Smooth muscle cell of trachea (primary cell): ENCODE results near the gene BOLA2B. TPM values are rescaled to one million over a fixed set of nuclear protein-coding genes. Genes with fewer than 3 reads are reported as not detected.

ENCODE experiments used
- total RNA-seq: library from RNA; depleted of rRNA; stranded (reverse); fragments of >200 nt; gene quantifications from 2 replicates; pipeline ENCODE4 v1.2.1, GENCODE V29; 2014

The BOLA2B gene
- total RNA-seq = 14.9 and 139 TPM in 2 replicates

GRCh38 chr16:30193615-30194014, at the start of gene BOLA2B, which contains the start of gene SLX1A:
TSS of gene BOLA2B (minus strand) at chr16:30193666. CDS start at chr16:30193595, 71 bp downstream.
TSS of gene SLX1A (plus strand) at chr16:30193875. CDS start at chr16:30194085, 210 bp downstream.

GRCh38 chr16:30199049-30199448, 5.6 kb upstream of the BOLA2B start, which contains the start of gene SULT1A3:
TSS of gene SULT1A3 (plus strand) at chr16:30199255. CDS start at chr16:30200729, 1,474 bp downstream.

GRCh38 chr16:30183233-30184095, 10.0 kb downstream of the BOLA2B start, which contains the start of gene CORO1A:
TSS of gene CORO1A (plus strand) at chr16:30183602. CDS start at chr16:30185210, 1,608 bp downstream.

Other genes with a start within 250 kb of the BOLA2B start
- 76.5 and 105 TPM in 2 replicates for gene TMEM219, start 231.6 kb downstream of the BOLA2B start, total RNA-seq
- gene TAOK2, start 219.8 kb downstream of the BOLA2B start, total RNA-seq = 59.2 and 87.8 TPM in 2 replicates
- gene HIRIP3, start 198.0 kb downstream of the BOLA2B start, total RNA-seq = 5.8 and 11.8 TPM in 2 replicates
- gene INO80E, start 197.4 kb downstream of the BOLA2B start, total RNA-seq = 19.7 and 26.9 TPM in 2 replicates
- gene DOC2A, start 182.6 kb downstream of the BOLA2B start, total RNA-seq = 1.2 TPM in 1 of 2 replicates, not detected in the other
- not detected in 2 replicates for gene C16orf92, start 170.5 kb downstream of the BOLA2B start, total RNA-seq
- gene TLCD3B, start 162.4 kb downstream of the BOLA2B start, total RNA-seq = not detected in 2 replicates
- 770 and 1,149 TPM in 2 replicates for gene ALDOA, start 127.9 kb downstream of the BOLA2B start, total RNA-seq
- 201 and 205 TPM in 2 replicates for gene PPP4C, start 117.7 kb downstream of the BOLA2B start, total RNA-seq
- gene TBX6, start 101.7 kb downstream of the BOLA2B start, total RNA-seq = under 0.01 and 0.33 TPM in 2 replicates
- 9.9 and 25.8 TPM in 2 replicates for gene YPEL3, start 97.5 kb downstream of the BOLA2B start, total RNA-seq
- 1.6 and 2.6 TPM in 2 replicates for gene GDPD3, start 80.1 kb downstream of the BOLA2B start, total RNA-seq
- 40.4 and 108 TPM in 2 replicates for gene MAPK3, start 70.4 kb downstream of the BOLA2B start, total RNA-seq
- 0.50 and 2.6 TPM in 2 replicates for gene CORO1A, start 10.1 kb downstream of the BOLA2B start, total RNA-seq
- gene SLX1A, start 209 bp upstream of the BOLA2B start, total RNA-seq = 35.9 and 55.4 TPM in 2 replicates
- gene SULT1A3, start 5.6 kb upstream of the BOLA2B start, total RNA-seq = 5.2 and 8.6 TPM in 2 replicates
- gene NPIPB13, start 54.8 kb upstream of the BOLA2B start, total RNA-seq = 0.15 and 2.0 TPM in 2 replicates
- gene CD2BP2, start 161.6 kb upstream of the BOLA2B start, total RNA-seq = 39.0 and 42.6 TPM in 2 replicates
- gene TBC1D10B, start 176.8 kb upstream of the BOLA2B start, total RNA-seq = 41.5 and 49.0 TPM in 2 replicates
- gene MYL11, start 181.1 kb upstream of the BOLA2B start, total RNA-seq = not detected in 2 replicates
- 0.50 TPM in 1 of 2 replicates, not detected in the other for gene SEPTIN1, start 188.9 kb upstream of the BOLA2B start, total RNA-seq
- gene ZNF48, start 201.8 kb upstream of the BOLA2B start, total RNA-seq = 5.4 and 8.3 TPM in 2 replicates
- 15.6 and 20.5 TPM in 2 replicates for gene ZNF771, start 213.9 kb upstream of the BOLA2B start, total RNA-seq
- gene DCTPP1, start 236.4 kb upstream of the BOLA2B start, total RNA-seq = 7.9 and 16.9 TPM in 2 replicates